ENCODE measurements around the gene LRRIQ1. TPM values are rescaled to one million over a fixed set of nuclear protein-coding genes. Genes with fewer than 3 reads are reported as not detected.

The LRRIQ1 gene
- total RNA-seq, 1 experiment from 2014 or later, result 0.39 TPM

GRCh38 chr12:85130646-85131045, 94.5 kb downstream of the LRRIQ1 start:
- WGBS (ENCODE audit: extremely low coverage, insufficient read length, low lambda C conversion rate), result no CpG with 5 or more reads among the region's 6 CpGs

More at GRCh38 chr12:85130646-85131045, 94.5 kb downstream of the LRRIQ1 start:
- H3K18ac ChIP-seq (ENCODE audit: insufficient read length, low read depth, low read length), result no peak overlapping the region
- DNase-seq, result no peak
- Mint-ChIP-seq H3K36me3 (ENCODE audit: insufficient read depth in 1 of 3, low read depth in 3 of 3) (no peaks in the 10 kb centered on the region), H3K27me3 (ENCODE audit: low read depth) (no peaks in the 10 kb centered on the region), H3K4me3 (no peak overlapping the region), H3K4me1 (peaks cover 10 to 14% of the 10 kb centered on the region in 2 experiments), H3K9me3 (no peaks in the 10 kb centered on the region), H3K27ac (no peak overlapping the region)
- H3K79me1 ChIP-seq (ENCODE audit: insufficient read depth, low read depth, low read length, poor library complexity, severe bottlenecking), result no peaks in the 10 kb centered on the region
- H2AK5ac ChIP-seq (ENCODE audit: insufficient read length, low read length), result no peak overlapping the region
- no peak overlapping the region for H2BK5ac ChIP-seq (ENCODE audit: insufficient read length, low read length)
- no peak overlapping the region for H2AFZ ChIP-seq (ENCODE audit: low read length)
- H4K91ac ChIP-seq (ENCODE audit: insufficient read length, low read depth, low read length), result no peak overlapping the region
- no peaks in the 10 kb centered on the region for H3K23me2 ChIP-seq (ENCODE audit: insufficient read length, low read depth, low read length, poor library complexity, severe bottlenecking)
- no peak overlapping the region for H2BK15ac ChIP-seq (ENCODE audit: low read depth, low read length)
- H3K9me3 ChIP-seq (ENCODE audit: control insufficient read depth, low read depth, low read length), result no peaks in the 10 kb centered on the region
- H2BK12ac ChIP-seq (ENCODE audit: insufficient read length, low read depth, low read length), result no peak overlapping the region
- no peak overlapping the region for H3K14ac ChIP-seq (ENCODE audit: insufficient read depth, low read length)
- H3K27me3 ChIP-seq (ENCODE audit: insufficient read depth, low read length), result no peaks in the 10 kb centered on the region
- TF ChIP-seq, protein P1, sequence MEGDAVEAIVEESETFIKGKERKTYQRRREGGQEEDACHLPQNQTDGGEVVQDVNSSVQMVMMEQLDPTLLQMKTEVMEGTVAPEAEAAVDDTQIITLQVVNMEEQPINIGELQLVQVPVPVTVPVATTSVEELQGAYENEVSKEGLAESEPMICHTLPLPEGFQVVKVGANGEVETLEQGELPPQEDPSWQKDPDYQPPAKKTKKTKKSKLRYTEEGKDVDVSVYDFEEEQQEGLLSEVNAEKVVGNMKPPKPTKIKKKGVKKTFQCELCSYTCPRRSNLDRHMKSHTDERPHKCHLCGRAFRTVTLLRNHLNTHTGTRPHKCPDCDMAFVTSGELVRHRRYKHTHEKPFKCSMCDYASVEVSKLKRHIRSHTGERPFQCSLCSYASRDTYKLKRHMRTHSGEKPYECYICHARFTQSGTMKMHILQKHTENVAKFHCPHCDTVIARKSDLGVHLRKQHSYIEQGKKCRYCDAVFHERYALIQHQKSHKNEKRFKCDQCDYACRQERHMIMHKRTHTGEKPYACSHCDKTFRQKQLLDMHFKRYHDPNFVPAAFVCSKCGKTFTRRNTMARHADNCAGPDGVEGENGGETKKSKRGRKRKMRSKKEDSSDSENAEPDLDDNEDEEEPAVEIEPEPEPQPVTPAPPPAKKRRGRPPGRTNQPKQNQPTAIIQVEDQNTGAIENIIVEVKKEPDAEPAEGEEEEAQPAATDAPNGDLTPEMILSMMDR (conservative IDR thresholded peaks at IDR 0.05), result no peak
- H3T11ph ChIP-seq (ENCODE audit: low read length), result no peak overlapping the region
- H3K23ac ChIP-seq (ENCODE audit: insufficient read length, low read depth, low read length), result no peak overlapping the region
- no peak overlapping the region for H2BK120ac ChIP-seq (ENCODE audit: low read depth, low read length, poor library complexity, severe bottlenecking)
- no peak overlapping the region for H3K4me2 ChIP-seq (ENCODE audit: insufficient read depth, insufficient read length, low read length)
- no peak overlapping the region for H4K5ac ChIP-seq (ENCODE audit: insufficient read length, low read depth, low read length)
- H3K27ac ChIP-seq (ENCODE audit: insufficient read length, low read depth, low read length), result no peak overlapping the region
- H3K4me1 ChIP-seq (ENCODE audit: insufficient read depth, low read length), result peaks cover 3% of the 10 kb centered on the region; the same call in 1 of the 2 replicates
- H4K20me1 ChIP-seq (ENCODE audit: control insufficient read depth, insufficient read depth, insufficient read length), result no peaks in the 10 kb centered on the region
- no peak overlapping the region for H4K8ac ChIP-seq (replicated peaks; ENCODE audit: insufficient read length, low read depth, low read length)
- H3K79me2 ChIP-seq (ENCODE audit: insufficient read depth, low read length), result peaks cover 2% of the 10 kb centered on the region; the same call in 1 of the 2 replicates
- H3K56ac ChIP-seq (ENCODE audit: insufficient read length, low read depth, low read length), result no peak overlapping the region
- H2BK20ac ChIP-seq (ENCODE audit: low read depth, low read length, poor library complexity, severe bottlenecking), result no peak overlapping the region
- no peak overlapping the region for H3K9ac ChIP-seq (ENCODE audit: extremely low read depth, insufficient read length, low read length)
- H3K4ac ChIP-seq (ENCODE audit: low read depth, low read length), result no peak overlapping the region
